GM13977 (cell line): ENCODE data around the gene ARHGEF33.

ENCODE experiments used
- DNase-seq: peaks from one replicate; pipeline ENCODE4 v3.0.0; 2012; ENCODE audit warnings: low spot score
- CTCF ChIP-seq: IDR thresholded peaks from 2 replicates; pipeline ENCODE4 v1.5.1; 2012; ENCODE audit warnings: mild to moderate bottlenecking, control low read depth; ENCODE audit not compliant: insufficient read depth; ENCODE audit errors: extremely low read depth, missing control alignments
- in situ Hi-C: fragments of 300-500 bp; cut with MboI; formaldehyde crosslinking; loops from one replicate; pipeline ENCODE4 v1.12.0; 2022; ENCODE audit warnings: low sequenced_read_pairs, low pct_unique_long_range_greater_than_20kb, mixed read lengths, inconsistent platforms; ENCODE audit not compliant: unreplicated experiment

Gene ARHGEF33

GRCh38 chr2:39007875-39008504 lies 118.3 kb downstream of the ARHGEF33 start:
- in situ Hi-C loops = no loop called here
- no peak for TF ChIP-seq CTCF
- DNase-seq = no peak

- no peak for TF ChIP-seq CTCF
- in situ Hi-C loops = no loop called here
- DNase-seq = no peak
Measured at GRCh38 chr2:39008665-39009064, 119.0 kb downstream of the ARHGEF33 start.

- in situ Hi-C loops = no loop called here
- TF ChIP-seq CTCF = no peak
- no peak for DNase-seq
Measured at GRCh38 chr2:39013871-39014270, 124.2 kb downstream of the ARHGEF33 start.

- in situ Hi-C loops = no loop called here
- no peak for DNase-seq
- no peak for TF ChIP-seq CTCF
Measured at GRCh38 chr2:39015424-39015823, 125.7 kb downstream of the ARHGEF33 start.

GRCh38 chr2:39017334-39017733 lies 127.7 kb downstream of the ARHGEF33 start:
- in situ Hi-C loops = no loop called here
- no peak for DNase-seq
- TF ChIP-seq CTCF = no peak

- in situ Hi-C loops = no loop called here
- no peak for DNase-seq
Measured at GRCh38 chr2:39018638-39019037, 129.0 kb downstream of the ARHGEF33 start.

More at GRCh38 chr2:39018638-39019037, 129.0 kb downstream of the ARHGEF33 start:
- TF ChIP-seq CTCF = no peak
